K562 (cell line): ENCODE measurements around the gene CCDC152.

Source experiments
- KDM1A ChIP-seq, 2 experiments: fragments of 450-650 bp; IDR thresholded peaks; 2 replicates each; pipeline ENCODE4 v1.6.1; 2016; ENCODE audit warnings: mild to moderate bottlenecking in 2 of 2
- PTRF ChIP-seq: fragments of 450-650 bp; IDR thresholded peaks from 2 replicates; pipeline ENCODE4 v1.6.1; 2016; ENCODE audit warnings: mild to moderate bottlenecking, missing genetic modification characterization, missing compliant biosample characterization

DNA sequence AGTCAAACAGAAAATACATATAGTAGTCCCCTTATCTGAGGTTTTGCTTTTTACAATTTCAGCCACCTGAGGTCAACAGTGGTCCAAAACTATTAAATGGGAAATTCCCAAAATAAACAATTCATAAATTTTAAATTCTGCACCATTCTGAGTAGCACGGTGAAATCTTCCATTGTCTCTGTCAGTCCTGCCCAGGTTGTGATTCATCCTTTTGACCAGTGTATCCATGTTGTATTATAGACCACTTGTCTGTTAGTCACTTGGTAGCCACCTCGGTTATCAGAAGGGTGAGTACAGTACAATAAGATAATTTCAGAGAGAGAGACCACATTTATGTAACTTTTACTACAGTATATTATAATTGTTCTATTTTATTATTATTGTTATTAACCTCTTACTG is 2.8 kb downstream of the CCDC152 start:
- TF ChIP-seq PTRF (tag) (no peak), KDM1A (IDR thresholded peaks at IDR 0.05) (no peak)
